ENCODE data around the gene GADL1.

GADL1 gene

GRCh38 chr3:30878862-30879261 lies 15.6 kb downstream of the GADL1 start:
- intact Hi-C loops (cut with DNase I): no loop called here
- DNase-seq: no peak

GRCh38 chr3:30875505-30875904 lies 19.0 kb downstream of the GADL1 start:
- intact Hi-C loops (cut with DNase I): no loop called here
- DNase-seq: no peak

- no peak for DNase-seq
- intact Hi-C loops (cut with DNase I): no loop called here
Measured at GRCh38 chr3:30873671-30874070, 20.8 kb downstream of the GADL1 start.

- no peak for DNase-seq
- intact Hi-C loops (cut with DNase I): no loop called here
Measured at GRCh38 chr3:30872879-30873278, 21.6 kb downstream of the GADL1 start.

GRCh38 chr3:30871720-30872119 lies 22.7 kb downstream of the GADL1 start:
- no peak for DNase-seq
- intact Hi-C loops (cut with DNase I): no loop called here

GRCh38 chr3:30864836-30865235 lies 29.6 kb downstream of the GADL1 start:
- DNase-seq: no peak
- intact Hi-C loops (cut with DNase I): no loop called here

- no peak for DNase-seq
- intact Hi-C loops (cut with DNase I): no loop called here
Measured at GRCh38 chr3:30864132-30864531, 30.3 kb downstream of the GADL1 start.

GRCh38 chr3:30862004-30862403 lies 32.5 kb downstream of the GADL1 start:
- intact Hi-C loops (cut with DNase I): no loop called here
- no peak for DNase-seq

- peak in 7 of 10 donors; percentile 10 to 87 (median 27) for DNase-seq
- intact Hi-C loops (cut with DNase I): no loop called here
Measured at GRCh38 chr3:30858894-30859389, 35.5 kb downstream of the GADL1 start.

GRCh38 chr3:30855400-30856292 lies 38.8 kb downstream of the GADL1 start:
- intact Hi-C loops (cut with DNase I): no loop called here
- no peak for DNase-seq

- intact Hi-C loops (cut with DNase I): no loop called here
Measured at GRCh38 chr3:30852833-30853232, 41.6 kb downstream of the GADL1 start.

GRCh38 chr3:30848087-30848779 lies 46.2 kb downstream of the GADL1 start:
- intact Hi-C loops (cut with DNase I): no loop called here
- no peak for DNase-seq

More at GRCh38 chr3:30852833-30853232, 41.6 kb downstream of the GADL1 start:
- DNase-seq: no peak

GRCh38 chr3:30847592-30847991 lies 46.9 kb downstream of the GADL1 start:
- intact Hi-C loops (cut with DNase I): no loop called here
- no peak for DNase-seq

- no peak for DNase-seq
- intact Hi-C loops (cut with DNase I): no loop called here
Measured at GRCh38 chr3:30845606-30846005, 48.9 kb downstream of the GADL1 start.

GRCh38 chr3:30843877-30844276 lies 50.6 kb downstream of the GADL1 start:
- DNase-seq: peak in 3 of 10 donors; percentile 31 to 82 (median 69)
- intact Hi-C loops (cut with DNase I): no loop called here

GRCh38 chr3:30836141-30836540 lies 58.3 kb downstream of the GADL1 start:
- no peak for DNase-seq
- intact Hi-C loops (cut with DNase I): no loop called here

GRCh38 chr3:30835667-30836066 lies 58.8 kb downstream of the GADL1 start:
- DNase-seq: no peak
- intact Hi-C loops (cut with DNase I): no loop called here

- intact Hi-C loops (cut with DNase I): no loop called here
- DNase-seq: no peak
Measured at GRCh38 chr3:30832961-30833575, 61.4 kb downstream of the GADL1 start.

- intact Hi-C loops (cut with DNase I): no loop called here
- no peak for DNase-seq
Measured at GRCh38 chr3:30827080-30827479, 67.4 kb downstream of the GADL1 start.

GRCh38 chr3:30826531-30826942 lies 67.9 kb downstream of the GADL1 start:
- no peak for DNase-seq
- intact Hi-C loops (cut with DNase I): no loop called here

Measured in posterior cingulate gyrus (tissue), 11 donors.